B cell (primary cell): ENCODE results near the gene COL4A1. TPM values are rescaled to one million over a fixed set of nuclear protein-coding genes. Genes with fewer than 3 reads are reported as not detected.

Source experiments
- ATAC-seq: fragments of 200-7000 bp; cut with Tn5 transposase; one replicate; pipeline ENCODE4 v1.10.0; 2021; ENCODE audit warnings: low read depth, mild to moderate bottlenecking, moderate number of reproducible peaks, moderate library complexity
- CTCF ChIA-PET: fragments of 350-600 bp; sonication (Branson Sonifier 250); formaldehyde crosslinking; loops from one replicate; lab custom pipeline; 2021; ENCODE audit warnings: antibody characterized with exemption, inconsistent platforms; lab: Charles Lee
- POLR2A ChIA-PET: fragments of 350-600 bp; sonication (Branson Sonifier 250); formaldehyde crosslinking; loops from one replicate; lab custom pipeline; 2021; ENCODE audit warnings: antibody characterized with exemption; lab: Charles Lee
- DNase-seq: peaks from one replicate; pipeline ENCODE4 v3.0.0; 2013
- H2AFZ ChIP-seq: 2 replicates; pipeline ENCODE4 v1.6.1; 2012; ENCODE audit warnings: mild to moderate bottlenecking, low read depth, low read length; ENCODE audit not compliant: insufficient read depth, poor library complexity, severe bottlenecking
- H3K27ac ChIP-seq, 2 donors: 1 replicate in 1 of 2; 2 replicates in 1 of 2; pipeline ENCODE4 v1.5.1; 2012 to 2013; ENCODE audit warnings: low read length in 2 of 2, mild to moderate bottlenecking in 2 of 2, moderate library complexity in 1 of 2
- H3K27me3 ChIP-seq, 4 experiments: fragments of 200-600 bp in 1 of 4; sonication (generic) in 1 of 4; replicated peaks in 1 of 4; 1 replicate in 2 of 4; 2 replicates in 2 of 4; pipeline versions ENCODE4 v1.6.1 to v1.7.0; 2013 to 2016; ENCODE audit warnings: low read length in 3 of 4, mild to moderate bottlenecking in 2 of 4, mixed read lengths in 1 of 4, moderate library complexity in 1 of 4; ENCODE audit not compliant: insufficient read depth in 4 of 4, control insufficient read depth in 3 of 4; ENCODE audit errors: control extremely low read depth in 1 of 4
- H3K36me3 ChIP-seq, 2 experiments: replicated peaks in 1 of 2; 1 replicate in 1 of 2; 2 replicates in 1 of 2; pipeline versions ENCODE4 v1.6.1 to v1.7.1; 2013; ENCODE audit warnings: low read length in 1 of 2; ENCODE audit not compliant: insufficient read depth in 2 of 2, control insufficient read depth in 1 of 2; ENCODE audit errors: control extremely low read depth in 1 of 2, extremely low read depth in 1 of 2
- H3K4me1 ChIP-seq, 2 donors: fragments of 200-600 bp in 1 of 2; sonication (generic) in 1 of 2; 1 replicate in 1 of 2; 2 replicates in 1 of 2; pipeline versions ENCODE4 v1.5.1 to v1.6.1; 2013 to 2017; ENCODE audit warnings: low read length in 2 of 2; ENCODE audit not compliant: control insufficient read depth in 2 of 2, insufficient read depth in 2 of 2
- H3K4me2 ChIP-seq: replicated peaks from 2 replicates; pipeline ENCODE3; 2012; ENCODE audit warnings: mild to moderate bottlenecking, low read depth, low read length; ENCODE audit not compliant: poor library complexity, severe bottlenecking
- H3K4me3 ChIP-seq, 5 experiments: fragments of 200-600 bp in 1 of 5; sonication (generic) in 1 of 5; 1 replicate in 3 of 5; 2 replicates in 2 of 5; pipeline versions ENCODE4 v1.5.1 to v1.7.0; 2011 to 2016; ENCODE audit warnings: low read length in 4 of 5, mild to moderate bottlenecking in 4 of 5, low read depth in 2 of 5, control low read depth in 1 of 5, moderate library complexity in 1 of 5; ENCODE audit not compliant: insufficient read depth in 1 of 5; ENCODE audit errors: control extremely low read depth in 1 of 5, extremely low read depth in 1 of 5
- H3K79me2 ChIP-seq: fragments of 200-600 bp; sonication (generic); one replicate; pipeline ENCODE4 v1.6.0; 2016; ENCODE audit warnings: low read length; ENCODE audit not compliant: control insufficient read depth, insufficient read depth
- H3K9ac ChIP-seq: fragments of 200-600 bp; sonication (generic); 2 replicates; pipeline ENCODE4 v1.6.1; 2017; ENCODE audit warnings: mild to moderate bottlenecking, low read length, moderate library complexity
- H3K9me3 ChIP-seq, 3 donors: one replicate each; pipeline versions ENCODE4 v1.6.1 to v1.7.1; 2013; ENCODE audit warnings: low read length in 2 of 3; ENCODE audit not compliant: control insufficient read depth in 2 of 3, insufficient read depth in 1 of 3; ENCODE audit errors: control extremely low read depth in 1 of 3
- H4K20me1 ChIP-seq: 2 replicates; pipeline ENCODE4 v1.6.0; 2012; ENCODE audit warnings: mild to moderate bottlenecking, low read length; ENCODE audit not compliant: insufficient read depth, control insufficient read depth, poor library complexity, severe bottlenecking
- H3K27ac Mint-ChIP-seq: one replicate; pipeline ENCODE4 v1.8.0; 2021; ENCODE audit warnings: mixed read lengths
- H3K27me3 Mint-ChIP-seq: one replicate; pipeline ENCODE4 v1.8.0; 2021; ENCODE audit warnings: mixed read lengths
- H3K4me1 Mint-ChIP-seq: one replicate; pipeline ENCODE4 v1.8.0; 2021; ENCODE audit warnings: mixed read lengths
- H3K4me3 Mint-ChIP-seq: one replicate; pipeline ENCODE4 v1.8.0; 2021; ENCODE audit warnings: mixed read lengths
- H3K9me3 Mint-ChIP-seq: one replicate; pipeline ENCODE4 v1.8.0; 2022; ENCODE audit warnings: mixed read lengths; ENCODE audit not compliant: insufficient read depth
- EZH2 ChIP-seq: IDR thresholded peaks from 2 replicates; pipeline ENCODE4 v1.6.1; 2012; ENCODE audit warnings: borderline replicate concordance, low read depth, mild to moderate bottlenecking, moderate library complexity, low read length; ENCODE audit not compliant: insufficient read depth, poor library complexity, severe bottlenecking
- WGBS: methylation state at CpG from one replicate; pipeline ENCODE4 v1.1.5; 2013; ENCODE audit warnings: missing lambda C conversion rate; ENCODE audit not compliant: insufficient coverage; 5-methylcytosine and 5-hydroxymethylcytosine counted together
- intact Hi-C: fragments of 100-400 bp; cut with micrococcal nuclease; formaldehyde crosslinking; loops from one replicate; pipeline ENCODE4 v1.10.0; 2022
- polyA plus RNA-seq: library from polyadenylated mRNA; depleted of rRNA; stranded (reverse); fragments of >200 nt; gene quantifications from 2 replicates; pipeline ENCODE4 v1.2.3, GENCODE V29; 2012
- total RNA-seq, 2 donors: library from RNA; stranded (reverse); fragments of 120-200 nt in 1 of 2; gene quantifications; 1 replicate in 1 of 2; 2 replicates in 1 of 2; pipeline versions ENCODE4 v1.2.3 to v1.2.4, GENCODE V29; 2013 to 2022
- TF ChIP-seq, protein P1 (sequence below): fragments of 200-600 bp; IDR thresholded peaks from one replicate; pipeline ENCODE4 v1.8.0; 2022; ENCODE audit warnings: antibody characterized with exemption, mild to moderate bottlenecking

Gene COL4A1
- total and polyA plus RNA-seq, 2 donors (not counting 1 experiment from before 2014, with no cell fraction given) = not detected

GRCh38 chr13:110268061-110268460 lies 38.9 kb downstream of the COL4A1 start:
- Histone ChIP-seq H3K27me3 (no peaks in the 10 kb centered on the region), H4K20me1 (no peaks in the 10 kb centered on the region), H2AFZ (no peak overlapping the region), H3K4me3 (no peak overlapping the region), H3K4me1 (no peaks in the 10 kb centered on the region), H3K27ac (no peak overlapping the region), H3K9me3 (peaks cover 0 to 3% (median 0%) of the 10 kb centered on the region in 3 donors), H3K9ac (no peak overlapping the region), H3K36me3 (no peaks in the 10 kb centered on the region), H3K79me2 (no peaks in the 10 kb centered on the region), H3K4me2 (no peak overlapping the region)
- WGBS = 87% methylated on average over 6 of the region's 6 CpGs
- ATAC-seq (no peak), DNase-seq (no peak)
- H3K4me1 Mint-ChIP-seq = no peaks in the 10 kb centered on the region
- no peaks in the 10 kb centered on the region for H3K9me3 Mint-ChIP-seq
- H3K4me3 Mint-ChIP-seq = no peak overlapping the region
- ChIA-PET POLR2A (no interaction called here), CTCF (no interaction called here)
- H3K27ac Mint-ChIP-seq = no peak overlapping the region
- intact Hi-C loops = no loop called here
- H3K27me3 Mint-ChIP-seq = peaks cover 4% of the 10 kb centered on the region
- TF ChIP-seq EZH2 = no peak
- TF ChIP-seq, protein P1, sequence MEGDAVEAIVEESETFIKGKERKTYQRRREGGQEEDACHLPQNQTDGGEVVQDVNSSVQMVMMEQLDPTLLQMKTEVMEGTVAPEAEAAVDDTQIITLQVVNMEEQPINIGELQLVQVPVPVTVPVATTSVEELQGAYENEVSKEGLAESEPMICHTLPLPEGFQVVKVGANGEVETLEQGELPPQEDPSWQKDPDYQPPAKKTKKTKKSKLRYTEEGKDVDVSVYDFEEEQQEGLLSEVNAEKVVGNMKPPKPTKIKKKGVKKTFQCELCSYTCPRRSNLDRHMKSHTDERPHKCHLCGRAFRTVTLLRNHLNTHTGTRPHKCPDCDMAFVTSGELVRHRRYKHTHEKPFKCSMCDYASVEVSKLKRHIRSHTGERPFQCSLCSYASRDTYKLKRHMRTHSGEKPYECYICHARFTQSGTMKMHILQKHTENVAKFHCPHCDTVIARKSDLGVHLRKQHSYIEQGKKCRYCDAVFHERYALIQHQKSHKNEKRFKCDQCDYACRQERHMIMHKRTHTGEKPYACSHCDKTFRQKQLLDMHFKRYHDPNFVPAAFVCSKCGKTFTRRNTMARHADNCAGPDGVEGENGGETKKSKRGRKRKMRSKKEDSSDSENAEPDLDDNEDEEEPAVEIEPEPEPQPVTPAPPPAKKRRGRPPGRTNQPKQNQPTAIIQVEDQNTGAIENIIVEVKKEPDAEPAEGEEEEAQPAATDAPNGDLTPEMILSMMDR = no peak

DNA sequence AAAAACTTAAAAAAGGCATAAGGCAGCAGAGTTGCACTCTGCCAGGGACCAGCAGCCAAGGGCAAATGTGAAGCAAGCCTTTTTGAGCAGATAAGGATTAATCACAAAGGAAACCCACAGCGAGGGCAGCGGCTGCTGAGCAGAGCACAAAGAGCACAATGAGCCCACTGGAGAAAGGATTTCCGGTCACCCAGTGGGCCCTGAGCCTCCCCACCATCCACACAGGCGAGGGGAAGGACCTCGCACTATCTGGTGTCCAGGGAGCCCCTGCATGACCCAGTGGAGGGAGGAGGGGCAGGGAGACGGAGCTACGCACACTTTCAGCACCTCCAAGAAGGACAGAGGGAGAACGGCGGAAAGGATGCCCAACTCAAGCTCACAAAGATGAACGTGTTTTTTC lies 40.0 kb downstream of the COL4A1 start:
- Mint-ChIP-seq H3K27ac (no peak overlapping the region), H3K9me3 (no peaks in the 10 kb centered on the region), H3K27me3 (peaks cover 13% of the 10 kb centered on the region), H3K4me3 (no peak overlapping the region), H3K4me1 (no peaks in the 10 kb centered on the region)
- no peaks in the 10 kb centered on the region for H3K27me3 ChIP-seq
- TF ChIP-seq EZH2 = no peak
- TF ChIP-seq, protein P1 = no peak
- no peak overlapping the region for H3K9ac ChIP-seq
- DNase-seq (no peak), ATAC-seq (no peak)
- no peak overlapping the region for H3K4me3 ChIP-seq
- CTCF ChIA-PET = no interaction called here
- peaks cover 0 to 3% (median 0%) of the 10 kb centered on the region in 3 donors for H3K9me3 ChIP-seq
- no peak overlapping the region for H3K27ac ChIP-seq
- H3K36me3 ChIP-seq = no peaks in the 10 kb centered on the region
- intact Hi-C loops = no loop called here
- no peak overlapping the region for H2AFZ ChIP-seq
- 40% methylated on average over 7 of the region's 10 CpGs for WGBS
- H3K79me2 ChIP-seq = no peaks in the 10 kb centered on the region
- H3K4me2 ChIP-seq = no peak overlapping the region
- no peaks in the 10 kb centered on the region for H3K4me1 ChIP-seq
- POLR2A ChIA-PET = no interaction called here
- H4K20me1 ChIP-seq = no peaks in the 10 kb centered on the region
